Transverse colon (tissue), 4 donors: ENCODE measurements around the gene EIF3A. TPM values are rescaled to one million over a fixed set of nuclear protein-coding genes. Genes with fewer than 3 reads are reported as not detected.
"Not testable (repeated sequence)": the region's sequence is repeated elsewhere in the genome, so short reads cannot be mapped to it uniquely, and the experiment has no call there.

ENCODE experiments used
- DNase-seq: peaks from one replicate; pipeline ENCODE4 v3.0.0-alpha.2; 2019
- H3K27ac ChIP-seq, 4 donors: fragments of 200-600 bp; sonication (generic); 2 replicates each; pipeline ENCODE4 v1.5.1; 2016 to 2018; ENCODE audit warnings: inconsistent platforms in 4 of 4
- H3K27me3 ChIP-seq: fragments of 200-600 bp; sonication (generic); 2 replicates; pipeline ENCODE4 v1.5.1; 2017; ENCODE audit warnings: inconsistent platforms
- H3K36me3 ChIP-seq, 4 donors: fragments of 200-600 bp; sonication (generic); 2 replicates each; pipeline ENCODE4 v1.5.1; 2017 to 2019; ENCODE audit warnings: inconsistent platforms in 4 of 4
- H3K4me1 ChIP-seq, 4 donors: fragments of 200-600 bp; sonication (generic); 2 replicates each; pipeline ENCODE4 v1.5.1; 2017 to 2020; ENCODE audit warnings: inconsistent platforms in 4 of 4
- H3K4me3 ChIP-seq, 4 donors: fragments of 200-600 bp; sonication (generic); 1 replicate in 1 of 4; 2 replicates in 3 of 4; pipeline versions ENCODE4 v1.5.1 to v1.6.1; 2017 to 2019; ENCODE audit warnings: inconsistent platforms in 4 of 4
- H3K9me3 ChIP-seq, 2 donors: fragments of 200-600 bp; sonication (generic); 2 replicates each; pipeline ENCODE4 v1.5.1; 2017 to 2019; ENCODE audit warnings: inconsistent platforms in 2 of 2
- CTCF ChIP-seq, 5 experiments: fragments of 200-600 bp in 3 of 5; fragments of 450-650 bp in 2 of 5; sonication (generic) in 3 of 5; IDR thresholded peaks; 1 replicate in 2 of 5; 2 replicates in 3 of 5; pipeline ENCODE4 v1.5.1; 2016 to 2017; ENCODE audit warnings: antibody characterized with exemption in 5 of 5, inconsistent platforms in 3 of 5, mild to moderate bottlenecking in 2 of 5, moderate library complexity in 1 of 5
- EP300 ChIP-seq: sonication (generic); formaldehyde crosslinking; IDR thresholded peaks from one replicate; pipeline ENCODE4 v1.6.1; 2017; ENCODE audit warnings: antibody characterized with exemption, low read depth
- POLR2A ChIP-seq: fragments of 450-650 bp; IDR thresholded peaks from one replicate; pipeline ENCODE4 v1.6.1; 2016; ENCODE audit warnings: antibody characterized with exemption, mild to moderate bottlenecking, moderate library complexity
- POLR2AphosphoS5 ChIP-seq, 3 donors: sonication (generic); formaldehyde crosslinking; IDR thresholded peaks; one replicate each; pipeline ENCODE4 v1.6.1; 2016; ENCODE audit warnings: antibody characterized with exemption in 3 of 3
- WGBS, 2 donors: methylation state at CpG; one replicate each; pipeline ENCODE4 v1.1.5; 2018; ENCODE audit warnings: low coverage in 1 of 2; 5-methylcytosine and 5-hydroxymethylcytosine counted together
- in situ Hi-C, 4 donors: fragments of 200-750 bp; cut with MboI; loops; one replicate each; pipeline versions ENCODE4 v1.15.0 to v1.15.1; 2017; ENCODE audit warnings: low sequenced_read_pairs in 3 of 4, low pct_ligation_motif_present in 1 of 4, low pct_unique_long_range_greater_than_20kb in 1 of 4
- intact Hi-C: fragments of 100-400 bp; cut with DNase I; formaldehyde crosslinking; loops from one replicate; pipeline ENCODE4 v1.15.1; 2023; ENCODE audit warnings: low total_unique reads
- total RNA-seq, 4 donors: library from RNA; depleted of rRNA; stranded (reverse); fragments of >200 nt; gene quantifications; one replicate each; pipeline ENCODE4 v1.1.0, GENCODE V29; 2016

Gene EIF3A
- total RNA-seq, 4 donors from 2014 or later = 68.1 to 119 (median 99.6) TPM

- Histone ChIP-seq H3K4me3 (peak within 1 kb of the TSS; percentile 56 to 74 (median 62)), H3K9me3 (no peaks in the 10 kb centered on the region), H3K27ac (peak within 1 kb of the TSS; percentile 70 to 84 (median 76)), H3K4me1 (peaks cover 5 to 30% (median 21%) of the 10 kb centered on the region in 4 donors), H3K36me3 (peaks cover 0 to 20% (median 8%) of the 10 kb centered on the region in 4 donors), H3K27me3 (no peaks in the 10 kb centered on the region)
- 0% methylated on average over 4 of the region's 136 CpGs; no CpG with 5 or more reads in 1 of the 2 donors for WGBS, 2 donors
- in situ Hi-C loops (loop anchor here in 1 of 4 donors (25.0 kb wide), 1 partner anchor 107 kb away; no protein-coding TSS in a partner anchor), intact Hi-C loops (loop anchor here (10.0 kb wide), 1 partner anchor 465 kb away; no protein-coding TSS in a partner anchor)
- DNase-seq = no peak
- TF ChIP-seq EP300 (no peak), CTCF (IDR thresholded peaks at IDR 0.05) (no peak), POLR2AphosphoS5 (IDR thresholded peaks at IDR 0.05) (no peak), POLR2A (no peak)
Measured at GRCh38 chr10:119029613-119030420, 50.8 kb downstream of the EIF3A start, which contains the start of gene NANOS1. TSS of gene NANOS1 (plus strand) at chr10:119029714. CDS start at chr10:119029802, 88 bp downstream.

DNA sequence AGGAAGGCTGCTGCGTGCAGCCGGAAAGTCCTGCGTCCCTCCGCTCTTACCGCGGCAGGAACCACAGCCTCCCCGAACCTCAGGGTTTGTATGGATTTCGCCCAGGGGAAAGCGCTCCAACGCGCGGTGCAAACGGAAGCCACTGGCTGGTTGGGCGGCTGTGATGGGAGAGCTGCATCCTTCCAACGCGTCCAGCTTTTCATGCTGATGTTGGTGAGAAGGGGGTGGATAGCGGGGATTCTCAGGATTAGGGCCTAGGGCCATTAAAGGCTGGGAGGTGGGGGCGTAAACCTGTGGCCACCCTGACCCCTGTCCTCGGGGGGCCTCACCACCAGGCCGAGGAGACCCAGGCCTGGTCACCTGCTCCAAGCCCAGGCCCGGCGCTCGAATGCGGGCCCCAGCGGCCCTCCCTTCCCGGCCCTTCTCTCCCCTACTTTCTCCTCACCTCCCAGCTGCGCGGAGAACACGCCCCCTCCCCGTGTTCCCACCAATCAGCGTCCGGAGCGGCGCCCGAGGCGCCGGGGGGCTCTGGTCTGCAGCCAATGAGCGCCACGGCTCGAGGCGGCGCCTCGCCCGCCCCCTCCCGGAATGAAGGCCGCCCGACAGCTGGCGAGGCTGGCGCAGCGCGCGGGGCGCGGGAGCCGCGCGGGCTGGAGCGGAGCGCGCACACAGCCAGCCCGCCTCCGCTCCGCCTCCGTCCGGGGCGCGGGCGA, 51.6 kb downstream of the EIF3A start:
- Histone ChIP-seq H3K4me3 (peak overlapping the region; percentile 19 to 74 (median 62)), H3K4me1 (peaks cover 5 to 30% (median 21%) of the 10 kb centered on the region in 4 donors), H3K9me3 (no peaks in the 10 kb centered on the region), H3K36me3 (peaks cover 0 to 13% (median 4%) of the 10 kb centered on the region in 4 donors), H3K27ac (peak overlapping the region; percentile 70 to 84 (median 76)), H3K27me3 (no peaks in the 10 kb centered on the region)
- WGBS, 2 donors = 12% methylated on average over 26 of the region's 68 CpGs; no CpG with 5 or more reads in 1 of the 2 donors
- TF ChIP-seq CTCF (IDR thresholded peaks at IDR 0.05) (peak in 1 of 5 experiments; percentile 24), POLR2AphosphoS5 (IDR thresholded peaks at IDR 0.05) (peak in 1 of 3 donors; percentile 5), POLR2A (no peak)
- intact Hi-C loops (loop anchor here (10.0 kb wide), 1 partner anchor 464 kb away; no protein-coding TSS in a partner anchor), in situ Hi-C loops (loop anchor here in 1 of 4 donors (25.0 kb wide), 1 partner anchor 108 kb away; no protein-coding TSS in a partner anchor)
- DNase-seq = peak; percentile 89

DNA sequence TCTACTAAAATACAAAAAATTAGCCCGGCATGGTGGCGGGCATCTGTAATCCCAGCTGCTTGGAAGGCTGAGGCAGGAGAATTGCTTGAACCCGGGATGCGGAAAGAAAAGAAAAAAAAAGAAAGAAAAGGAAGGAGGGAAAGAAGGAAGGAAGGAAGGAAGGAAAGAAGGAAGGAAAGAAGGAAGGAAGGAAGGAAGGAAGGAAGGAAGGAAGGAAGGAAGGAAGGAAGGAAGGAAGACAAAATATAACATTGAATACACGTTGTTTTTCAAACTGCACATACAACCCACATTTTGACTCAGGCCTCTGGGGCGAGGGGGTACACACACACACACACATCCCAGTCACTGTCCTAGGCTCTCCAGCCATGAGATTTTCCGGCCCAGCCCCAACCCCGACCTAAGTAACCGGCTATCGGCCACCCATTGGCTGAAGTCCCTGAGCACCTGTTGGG, 52.1 kb downstream of the EIF3A start:
- not testable (repeated sequence) for H3K9me3 ChIP-seq, H3K36me3 ChIP-seq, DNase-seq, H3K27me3 ChIP-seq
- 17 to 62% methylated on average over 6 to 10 of the region's 10 CpGs for WGBS, 2 donors
- H3K4me3 ChIP-seq = peak overlapping the region in 2 of 4 donors; percentile 64 to 74
- in situ Hi-C loops = loop anchor here in 1 of 4 donors (25.0 kb wide), 1 partner anchor 109 kb away; no protein-coding TSS in a partner anchor
- peak overlapping the region; percentile 70 to 84 (median 76) for H3K27ac ChIP-seq
- peaks cover 5 to 30% (median 21%) of the 10 kb centered on the region in 4 donors for H3K4me1 ChIP-seq
- intact Hi-C loops = loop anchor here (10.0 kb wide), 1 partner anchor 464 kb away; no protein-coding TSS in a partner anchor

- intact Hi-C loops = loop anchor here (10.0 kb wide), 1 partner anchor 462 kb away; no protein-coding TSS in a partner anchor
- no peaks in the 10 kb centered on the region for H3K36me3 ChIP-seq
- H3K9me3 ChIP-seq = no peaks in the 10 kb centered on the region
- TF ChIP-seq CTCF (IDR thresholded peaks at IDR 0.05) = no peak
- no peak for TF ChIP-seq POLR2AphosphoS5 (IDR thresholded peaks at IDR 0.05)
- no peak for TF ChIP-seq POLR2A
- TF ChIP-seq EP300 = no peak
- no peaks in the 10 kb centered on the region for H3K27me3 ChIP-seq
- in situ Hi-C loops = loop anchor here in 1 of 4 donors (25.0 kb wide), 1 partner anchor 111 kb away; no protein-coding TSS in a partner anchor
- no peak for DNase-seq
- H3K27ac ChIP-seq = peak overlapping the region in 3 of 4 donors; percentile 62 to 72 (median 67)
- H3K4me1 ChIP-seq = peaks cover 5 to 28% (median 19%) of the 10 kb centered on the region in 4 donors
- no peak overlapping the region for H3K4me3 ChIP-seq
- 74 to 82% methylated on average over 11 to 18 of the region's 18 CpGs for WGBS, 2 donors
Measured at GRCh38 chr10:119026301-119027110, 54.1 kb downstream of the EIF3A start.
